Measurements from ENCODE around the gene ZNF337.
"Not testable (repeated sequence)": the region's sequence is repeated elsewhere in the genome, so short reads cannot be mapped to it uniquely, and the experiment has no call there.

DNA sequence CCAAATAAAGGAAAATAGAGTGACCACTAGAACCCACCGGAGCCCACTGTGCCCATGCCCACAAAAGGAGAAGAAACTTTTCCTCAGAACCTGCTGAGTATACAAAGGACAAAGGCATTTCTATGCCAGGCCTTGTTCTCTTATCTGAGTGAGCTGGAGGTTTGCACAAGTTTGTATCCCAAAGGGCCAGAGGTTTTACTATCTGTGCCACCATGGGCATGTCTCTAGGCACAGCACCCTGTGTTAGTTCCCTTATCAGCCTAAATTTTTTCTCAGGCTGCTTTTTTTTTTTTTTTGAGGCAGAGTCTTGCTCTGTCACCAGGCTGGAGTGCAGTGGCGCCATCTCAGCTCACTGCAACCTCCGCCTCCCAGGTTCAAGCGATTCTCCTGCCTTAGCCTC lies 43.8 kb downstream of the ZNF337 start:
- TF ChIP-seq, protein P1, sequence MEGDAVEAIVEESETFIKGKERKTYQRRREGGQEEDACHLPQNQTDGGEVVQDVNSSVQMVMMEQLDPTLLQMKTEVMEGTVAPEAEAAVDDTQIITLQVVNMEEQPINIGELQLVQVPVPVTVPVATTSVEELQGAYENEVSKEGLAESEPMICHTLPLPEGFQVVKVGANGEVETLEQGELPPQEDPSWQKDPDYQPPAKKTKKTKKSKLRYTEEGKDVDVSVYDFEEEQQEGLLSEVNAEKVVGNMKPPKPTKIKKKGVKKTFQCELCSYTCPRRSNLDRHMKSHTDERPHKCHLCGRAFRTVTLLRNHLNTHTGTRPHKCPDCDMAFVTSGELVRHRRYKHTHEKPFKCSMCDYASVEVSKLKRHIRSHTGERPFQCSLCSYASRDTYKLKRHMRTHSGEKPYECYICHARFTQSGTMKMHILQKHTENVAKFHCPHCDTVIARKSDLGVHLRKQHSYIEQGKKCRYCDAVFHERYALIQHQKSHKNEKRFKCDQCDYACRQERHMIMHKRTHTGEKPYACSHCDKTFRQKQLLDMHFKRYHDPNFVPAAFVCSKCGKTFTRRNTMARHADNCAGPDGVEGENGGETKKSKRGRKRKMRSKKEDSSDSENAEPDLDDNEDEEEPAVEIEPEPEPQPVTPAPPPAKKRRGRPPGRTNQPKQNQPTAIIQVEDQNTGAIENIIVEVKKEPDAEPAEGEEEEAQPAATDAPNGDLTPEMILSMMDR (IDR thresholded peaks at IDR 0.05; ENCODE audit: poor library complexity): not testable (repeated sequence)
- TF ChIP-seq EZH2 (IDR thresholded peaks at IDR 0.05; ENCODE audit: borderline replicate concordance); EZH2phosphoT487 (IDR thresholded peaks at IDR 0.05; ENCODE audit: low read depth, severe bottlenecking, unreplicated experiment): not testable (repeated sequence)

Measured in hepatocyte (in vitro differentiated cells).